Measurements from ENCODE around the gene AAR2.

DNA sequence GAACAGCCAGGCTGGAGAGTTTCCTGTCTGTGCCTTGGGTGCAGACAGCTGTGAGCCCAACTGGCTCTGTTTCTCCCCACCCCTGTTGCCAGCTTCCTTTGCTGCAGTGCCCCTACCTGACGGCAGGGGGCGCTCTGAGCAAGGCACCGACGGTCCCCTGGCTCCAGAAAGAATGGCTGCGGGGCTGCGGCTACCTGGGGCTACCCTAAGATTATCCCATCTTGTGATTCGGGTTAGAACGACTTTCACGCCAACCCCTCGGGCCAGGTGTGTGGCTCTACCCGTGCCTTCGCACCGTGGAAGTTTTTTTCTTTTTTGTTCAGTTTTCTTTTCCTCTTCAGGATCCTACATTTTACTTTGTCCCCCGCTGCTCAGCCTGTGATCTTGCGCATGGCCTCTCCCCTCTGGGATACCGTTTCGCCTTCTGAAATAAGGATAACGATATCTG is 33.4 kb upstream of the AAR2 start:
- TF ChIP-seq SIN3A (IDR thresholded peaks at IDR 0.05; ENCODE audit: borderline replicate concordance, insufficient read depth, low read depth, low read length) = no peak
- TF ChIP-seq, protein P1, sequence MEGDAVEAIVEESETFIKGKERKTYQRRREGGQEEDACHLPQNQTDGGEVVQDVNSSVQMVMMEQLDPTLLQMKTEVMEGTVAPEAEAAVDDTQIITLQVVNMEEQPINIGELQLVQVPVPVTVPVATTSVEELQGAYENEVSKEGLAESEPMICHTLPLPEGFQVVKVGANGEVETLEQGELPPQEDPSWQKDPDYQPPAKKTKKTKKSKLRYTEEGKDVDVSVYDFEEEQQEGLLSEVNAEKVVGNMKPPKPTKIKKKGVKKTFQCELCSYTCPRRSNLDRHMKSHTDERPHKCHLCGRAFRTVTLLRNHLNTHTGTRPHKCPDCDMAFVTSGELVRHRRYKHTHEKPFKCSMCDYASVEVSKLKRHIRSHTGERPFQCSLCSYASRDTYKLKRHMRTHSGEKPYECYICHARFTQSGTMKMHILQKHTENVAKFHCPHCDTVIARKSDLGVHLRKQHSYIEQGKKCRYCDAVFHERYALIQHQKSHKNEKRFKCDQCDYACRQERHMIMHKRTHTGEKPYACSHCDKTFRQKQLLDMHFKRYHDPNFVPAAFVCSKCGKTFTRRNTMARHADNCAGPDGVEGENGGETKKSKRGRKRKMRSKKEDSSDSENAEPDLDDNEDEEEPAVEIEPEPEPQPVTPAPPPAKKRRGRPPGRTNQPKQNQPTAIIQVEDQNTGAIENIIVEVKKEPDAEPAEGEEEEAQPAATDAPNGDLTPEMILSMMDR (IDR thresholded peaks at IDR 0.05) = peak; percentile 99
- TF ChIP-seq POLR2AphosphoS5 (IDR thresholded peaks at IDR 0.05; ENCODE audit: low read depth, low read length) = no peak
- TF ChIP-seq, protein P2, sequence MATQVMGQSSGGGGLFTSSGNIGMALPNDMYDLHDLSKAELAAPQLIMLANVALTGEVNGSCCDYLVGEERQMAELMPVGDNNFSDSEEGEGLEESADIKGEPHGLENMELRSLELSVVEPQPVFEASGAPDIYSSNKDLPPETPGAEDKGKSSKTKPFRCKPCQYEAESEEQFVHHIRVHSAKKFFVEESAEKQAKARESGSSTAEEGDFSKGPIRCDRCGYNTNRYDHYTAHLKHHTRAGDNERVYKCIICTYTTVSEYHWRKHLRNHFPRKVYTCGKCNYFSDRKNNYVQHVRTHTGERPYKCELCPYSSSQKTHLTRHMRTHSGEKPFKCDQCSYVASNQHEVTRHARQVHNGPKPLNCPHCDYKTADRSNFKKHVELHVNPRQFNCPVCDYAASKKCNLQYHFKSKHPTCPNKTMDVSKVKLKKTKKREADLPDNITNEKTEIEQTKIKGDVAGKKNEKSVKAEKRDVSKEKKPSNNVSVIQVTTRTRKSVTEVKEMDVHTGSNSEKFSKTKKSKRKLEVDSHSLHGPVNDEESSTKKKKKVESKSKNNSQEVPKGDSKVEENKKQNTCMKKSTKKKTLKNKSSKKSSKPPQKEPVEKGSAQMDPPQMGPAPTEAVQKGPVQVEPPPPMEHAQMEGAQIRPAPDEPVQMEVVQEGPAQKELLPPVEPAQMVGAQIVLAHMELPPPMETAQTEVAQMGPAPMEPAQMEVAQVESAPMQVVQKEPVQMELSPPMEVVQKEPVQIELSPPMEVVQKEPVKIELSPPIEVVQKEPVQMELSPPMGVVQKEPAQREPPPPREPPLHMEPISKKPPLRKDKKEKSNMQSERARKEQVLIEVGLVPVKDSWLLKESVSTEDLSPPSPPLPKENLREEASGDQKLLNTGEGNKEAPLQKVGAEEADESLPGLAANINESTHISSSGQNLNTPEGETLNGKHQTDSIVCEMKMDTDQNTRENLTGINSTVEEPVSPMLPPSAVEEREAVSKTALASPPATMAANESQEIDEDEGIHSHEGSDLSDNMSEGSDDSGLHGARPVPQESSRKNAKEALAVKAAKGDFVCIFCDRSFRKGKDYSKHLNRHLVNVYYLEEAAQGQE (IDR thresholded peaks at IDR 0.05; ENCODE audit: insufficient read depth in 1 of 2, low read depth in 2 of 2, low read length in 1 of 2) = no peak
- no peak for TF ChIP-seq TCF7L2 (IDR thresholded peaks at IDR 0.05; ENCODE audit: low read depth, low read length)

All from Panc1 (cell line).